H1 (cell line): ENCODE measurements around the gene ENAH. TPM values are rescaled to one million over a fixed set of nuclear protein-coding genes. Genes with fewer than 3 reads are reported as not detected.

Source experiments
- CTCF ChIA-PET: fragments of 300-600 bp; sonication (Branson Sonifier 250); formaldehyde crosslinking; loops from one replicate; lab custom pipeline; 2021; ENCODE audit not compliant: partially characterized antibody; lab: Charles Lee
- POLR2A ChIA-PET: fragments of 300-600 bp; sonication (Branson Sonifier 250); formaldehyde crosslinking; loops from one replicate; lab custom pipeline; 2021; ENCODE audit warnings: inconsistent platforms; ENCODE audit not compliant: partially characterized antibody; lab: Charles Lee
- DNase-seq, 2 experiments: peaks; one replicate each; pipeline versions ENCODE4 v3.0.0 to v3.0.0-alpha.2; 2010 to 2022; ENCODE audit warnings: low spot score in 2 of 2, low read depth in 1 of 2, mixed read lengths in 1 of 2
- FAIRE-seq: peaks from 2 replicates; lab custom pipeline; 2011; peaks lifted over from hg19 to GRCh38; lab: Jason Lieb, UNC
- H2AFZ ChIP-seq: 2 replicates; pipeline ENCODE4 v1.8.1; 2012; ENCODE audit warnings: low read length, inconsistent platforms
- H2AK5ac ChIP-seq: 2 replicates; pipeline ENCODE4 v1.6.1; 2013; ENCODE audit warnings: low read depth, low read length
- H2BK120ac ChIP-seq: replicated peaks from 2 replicates; pipeline ENCODE3; 2013; ENCODE audit warnings: low read depth, low read length, inconsistent platforms
- H2BK12ac ChIP-seq: 2 replicates; pipeline ENCODE4 v1.6.1; 2013; ENCODE audit warnings: low read depth, low read length
- H2BK15ac ChIP-seq: 2 replicates; pipeline ENCODE4 v1.6.1; 2013; ENCODE audit warnings: low read length
- H2BK20ac ChIP-seq: 2 replicates; pipeline ENCODE4 v1.6.1; 2013; ENCODE audit warnings: low read length
- H2BK5ac ChIP-seq: 2 replicates; pipeline ENCODE4 v1.6.1; 2013; ENCODE audit warnings: low read depth, low read length
- H3K14ac ChIP-seq: 2 replicates; pipeline ENCODE4 v1.6.1; 2013; ENCODE audit warnings: inconsistent platforms; ENCODE audit not compliant: insufficient read length
- H3K18ac ChIP-seq: 2 replicates; pipeline ENCODE4 v1.6.1; 2013; ENCODE audit warnings: low read length; ENCODE audit errors: extremely low read depth
- H3K23ac ChIP-seq: 2 replicates; pipeline ENCODE4 v1.6.1; 2013; ENCODE audit warnings: inconsistent platforms; ENCODE audit not compliant: insufficient read length
- H3K23me2 ChIP-seq: 2 replicates; pipeline ENCODE4 v1.6.1; 2013; ENCODE audit warnings: low read depth, low read length
- H3K27ac ChIP-seq: 2 replicates; pipeline ENCODE4 v1.6.1; 2011; ENCODE audit warnings: low read depth, low read length, inconsistent platforms
- H3K27me3 ChIP-seq, 4 experiments: replicated peaks in 1 of 4; 1 replicate in 1 of 4; 2 replicates in 3 of 4; pipeline versions ENCODE4 v1.6.1 to v1.8.1; 2011 to 2013; ENCODE audit warnings: low read length in 3 of 4, mild to moderate bottlenecking in 3 of 4, inconsistent platforms in 2 of 4, mixed read lengths in 2 of 4, moderate library complexity in 1 of 4; ENCODE audit not compliant: control insufficient read depth in 3 of 4, insufficient read depth in 3 of 4; ENCODE audit errors: extremely low read depth in 1 of 4
- H3K36me3 ChIP-seq, 4 experiments: 2 replicates each; pipeline versions ENCODE4 v1.6.1 to v1.8.1; 2011 to 2013; ENCODE audit warnings: mild to moderate bottlenecking in 4 of 4, low read length in 3 of 4, moderate library complexity in 2 of 4, control low read depth in 1 of 4, inconsistent platforms in 1 of 4; ENCODE audit not compliant: insufficient read depth in 4 of 4, control insufficient read depth in 2 of 4
- H3K4ac ChIP-seq: replicated peaks from 2 replicates; pipeline ENCODE3; 2013; ENCODE audit warnings: low read length, low read depth, mixed read lengths, inconsistent platforms; ENCODE audit not compliant: insufficient read length
- H3K4me1 ChIP-seq, 4 experiments: replicated peaks in 1 of 4; 1 replicate in 1 of 4; 2 replicates in 3 of 4; pipeline versions ENCODE4 v1.6.1 to v1.8.1; 2011 to 2013; ENCODE audit warnings: low read length in 3 of 4, inconsistent platforms in 2 of 4, mixed read lengths in 1 of 4; ENCODE audit not compliant: insufficient read depth in 4 of 4, control insufficient read depth in 3 of 4
- H3K4me2 ChIP-seq, 2 experiments: 2 replicates each; pipeline versions ENCODE4 v1.6.1 to v1.8.1; 2011 to 2013; ENCODE audit warnings: low read depth in 2 of 2, low read length in 2 of 2, control low read depth in 1 of 2, inconsistent platforms in 1 of 2, mild to moderate bottlenecking in 1 of 2; ENCODE audit not compliant: insufficient read depth in 1 of 2
- H3K4me3 ChIP-seq, 4 experiments: fragments of 200-600, 300-600 bp in 1 of 4; sonication (generic), shearing (Covaris generic), sonication (Bioruptor Twin) in 1 of 4; 2 replicates each; pipeline versions ENCODE4 v1.5.1 to v1.8.1; 2011 to 2016; ENCODE audit warnings: low read length in 4 of 4, low read depth in 3 of 4, control low read depth in 2 of 4, inconsistent platforms in 2 of 4, mild to moderate bottlenecking in 2 of 4, mixed read lengths in 1 of 4, moderate library complexity in 1 of 4; ENCODE audit not compliant: insufficient read depth in 2 of 4; ENCODE audit errors: extremely low read depth in 1 of 4
- H3K56ac ChIP-seq: replicated peaks from 2 replicates; pipeline ENCODE3; 2013; ENCODE audit warnings: low read depth, mild to moderate bottlenecking, mixed read lengths, low read length, inconsistent platforms; ENCODE audit not compliant: insufficient read length
- H3K79me1 ChIP-seq: 2 replicates; pipeline ENCODE4 v1.6.1; 2013; ENCODE audit warnings: low read depth, low read length, control low read depth
- H3K79me2 ChIP-seq, 2 experiments: 2 replicates each; pipeline versions ENCODE4 v1.6.1 to v1.8.1; 2012 to 2013; ENCODE audit warnings: low read length in 2 of 2, mild to moderate bottlenecking in 2 of 2, inconsistent platforms in 1 of 2; ENCODE audit not compliant: insufficient read depth in 2 of 2, control insufficient read depth in 1 of 2
- H3K9ac ChIP-seq, 4 experiments: replicated peaks in 1 of 4; 1 replicate in 1 of 4; 2 replicates in 3 of 4; pipeline versions ENCODE4 v1.6.1 to v1.8.1; 2011 to 2013; ENCODE audit warnings: low read depth in 3 of 4, low read length in 3 of 4, control low read depth in 2 of 4, mild to moderate bottlenecking in 2 of 4, moderate library complexity in 2 of 4, inconsistent platforms in 1 of 4; ENCODE audit errors: extremely low read depth in 1 of 4
- H3K9me3 ChIP-seq, 2 experiments: 2 replicates each; pipeline versions ENCODE4 v1.6.1 to v1.8.1; 2012 to 2013; ENCODE audit warnings: mild to moderate bottlenecking in 2 of 2, moderate library complexity in 2 of 2, control low read depth in 1 of 2, inconsistent platforms in 1 of 2, low read depth in 1 of 2, low read length in 1 of 2, mixed read lengths in 1 of 2; ENCODE audit not compliant: insufficient read depth in 2 of 2
- H4K20me1 ChIP-seq, 2 experiments: replicated peaks in 1 of 2; 2 replicates each; pipeline versions ENCODE3 to v1.8.1; 2011 to 2013; ENCODE audit warnings: inconsistent platforms in 2 of 2, low read length in 2 of 2, mild to moderate bottlenecking in 1 of 2; ENCODE audit not compliant: insufficient read depth in 2 of 2, control insufficient read depth in 1 of 2
- H4K5ac ChIP-seq: 2 replicates; pipeline ENCODE4 v1.6.1; 2013; ENCODE audit warnings: low read length, low read depth, mixed read lengths, inconsistent platforms; ENCODE audit not compliant: insufficient read length
- H4K8ac ChIP-seq: 2 replicates; pipeline ENCODE4 v1.8.0; 2013; ENCODE audit warnings: mild to moderate bottlenecking, moderate library complexity, low read length, inconsistent platforms; ENCODE audit not compliant: insufficient read depth; ENCODE audit errors: extremely low read depth
- H4K91ac ChIP-seq: replicated peaks from 2 replicates; pipeline ENCODE3; 2013; ENCODE audit warnings: low read length, mixed read lengths, inconsistent platforms; ENCODE audit not compliant: insufficient read length
- ASH2L ChIP-seq: fragments of 200-600, 300-600 bp; sonication (generic); IDR thresholded peaks from one replicate; pipeline ENCODE4 v1.7.1; 2017; ENCODE audit warnings: low read length
- CBX8 ChIP-seq: fragments of 300-800, 300-1000 bp; sonication (generic); IDR thresholded peaks from 2 replicates; pipeline ENCODE4 v1.7.1; 2016; ENCODE audit warnings: low read depth, low read length, borderline replicate concordance
- CEBPB ChIP-seq: IDR thresholded peaks from 2 replicates; pipeline ENCODE4 v1.6.1; 2012; ENCODE audit warnings: low read depth, low read length
- CHD1 ChIP-seq: IDR thresholded peaks from 2 replicates; pipeline ENCODE4 v1.6.1; 2012; ENCODE audit warnings: low read depth, low read length, improper control_type of control experiment
- EGR1 ChIP-seq: IDR thresholded peaks from 2 replicates; pipeline ENCODE4 v1.6.1; 2011; ENCODE audit warnings: low read depth, low read length, borderline replicate concordance
- GABPA ChIP-seq: IDR thresholded peaks from 2 replicates; pipeline ENCODE4 v1.6.1; 2011; ENCODE audit warnings: mild to moderate bottlenecking, low read length, moderate library complexity, borderline replicate concordance; ENCODE audit not compliant: insufficient read depth
- KDM1A ChIP-seq: fragments of 200-600, 300-600 bp; sonication (generic); IDR thresholded peaks from 2 replicates; pipeline ENCODE4 v1.7.1; 2016; ENCODE audit warnings: mild to moderate bottlenecking, low read length, borderline replicate concordance
- KDM4A ChIP-seq: IDR thresholded peaks from one replicate; pipeline ENCODE4 v1.7.1; 2012; ENCODE audit warnings: low read depth, mild to moderate bottlenecking, moderate library complexity, low read length, inconsistent platforms; ENCODE audit not compliant: severe bottlenecking
- RXRA ChIP-seq: IDR thresholded peaks from 2 replicates; pipeline ENCODE4 v1.6.1; 2011; ENCODE audit warnings: low read depth, mild to moderate bottlenecking, low read length, moderate library complexity; ENCODE audit not compliant: insufficient read depth
- SIN3A ChIP-seq, 2 experiments: IDR thresholded peaks in 1 of 2; conservative IDR thresholded peaks in 1 of 2; 2 replicates each; pipeline ENCODE4 v1.6.1; 2011 to 2012; ENCODE audit warnings: low read length in 2 of 2, improper control_type of control experiment in 1 of 2, low read depth in 1 of 2, mild to moderate bottlenecking in 1 of 2
- SIRT6 ChIP-seq: IDR thresholded peaks from one replicate; pipeline ENCODE4 v1.7.1; 2012; ENCODE audit warnings: low read length, inconsistent platforms
- TCF12 ChIP-seq: IDR thresholded peaks from 2 replicates; pipeline ENCODE4 v1.6.1; 2011; ENCODE audit warnings: low read depth, mild to moderate bottlenecking, low read length
- USF2 ChIP-seq: IDR thresholded peaks from 2 replicates; pipeline ENCODE4 v1.6.1; 2011; ENCODE audit warnings: low read length, improper control_type of control experiment
- WGBS, 2 experiments: shearing (Covaris generic) in 1 of 2; methylation state at CpG; one replicate each; pipeline versions ENCODE4 v1.1.6 to v1.1.7; 2013 to 2015; ENCODE audit warnings: low lambda C conversion rate in 2 of 2, mixed read lengths in 2 of 2, inconsistent platforms in 1 of 2, low coverage in 1 of 2, missing lambda C conversion rate in 1 of 2; ENCODE audit not compliant: insufficient replicate concordance in 2 of 2, insufficient coverage in 1 of 2, insufficient read length in 1 of 2; ENCODE audit errors: extremely low coverage in 1 of 2, missing lambda C conversion rate in 1 of 2; 5-methylcytosine and 5-hydroxymethylcytosine counted together
- polyA plus RNA-seq, 7 experiments: library from polyadenylated mRNA; depleted of rRNA in 3 of 7; stranded (reverse) in 5 of 7; unstranded in 2 of 7; fragments of >200 nt in 5 of 7; fragments of 200-250 nt in 2 of 7; gene quantifications; 1 replicate in 5 of 7; 2 replicates in 1 of 7; 4 replicates in 1 of 7; pipeline versions ENCODE4 v1.2.1 to v1.2.3, GENCODE V29; 2011 to 2013; ENCODE audit warnings: missing spikeins in 2 of 7, mixed read lengths in 2 of 7
- total RNA-seq: library from RNA; stranded (reverse); fragmentation: NEBNext Ultra II Directional; extraction: Animal tissue kit (Norgen Biotek cat#: 25700); gene quantifications from 2 replicates; pipeline ENCODE4 v1.2.1, GENCODE V29; 2021

The ENAH gene
- total and polyA plus RNA-seq, 2 of the 8 experiments (the other 6 are each of a cell fraction or from before 2014, with no cell fraction given): 39.1 to 335 TPM

GRCh38 chr1:225514671-225515081 is 138.2 kb downstream of the ENAH start:
- 88% methylated on average over 1 of the region's 3 CpGs; no CpG with 5 or more reads in 1 of the 2 experiments for WGBS, 2 experiments
- no peak overlapping the region for H3K4ac ChIP-seq
- H3K27me3 ChIP-seq: no peaks in the 10 kb centered on the region
- H3K4me3 ChIP-seq: no peak overlapping the region
- H4K91ac ChIP-seq: no peak overlapping the region
- H2AK5ac ChIP-seq: no peak overlapping the region
- no peak for DNase-seq
- H2BK15ac ChIP-seq: no peak overlapping the region
- no peaks in the 10 kb centered on the region for H3K23me2 ChIP-seq
- peaks cover 4 to 26% of the 10 kb centered on the region in 2 experiments for H3K79me2 ChIP-seq
- no peak overlapping the region for H2BK120ac ChIP-seq
- no peak overlapping the region for H2BK5ac ChIP-seq
- H4K5ac ChIP-seq: no peak overlapping the region
- no peak overlapping the region for H2AFZ ChIP-seq
- no peak overlapping the region for H3K4me2 ChIP-seq
- H2BK20ac ChIP-seq: no peak overlapping the region
- H2BK12ac ChIP-seq: no peak overlapping the region
- FAIRE-seq: no peak
- ChIA-PET CTCF (interaction anchor here (1.3 to 2.5 kb wide), 3 partner anchors 12 to 257 kb away, joined by 4 to 10 read pairs (median 4); no protein-coding TSS in a partner anchor), POLR2A (interaction anchor here (0.6 to 1.3 kb wide), 3 partner anchors 26 to 138 kb away, joined by 3 to 5 read pairs (median 4); partner anchors contain the start of gene ENAH)
- H3K9me3 ChIP-seq: no peaks in the 10 kb centered on the region
- peaks cover 2 to 49% (median 12%) of the 10 kb centered on the region in 4 experiments; a peak in 7 of 8 replicates for H3K36me3 ChIP-seq
- no peak overlapping the region for H3K18ac ChIP-seq
- no peak overlapping the region for H4K8ac ChIP-seq
- H3K4me1 ChIP-seq: peaks cover 2 to 14% (median 8%) of the 10 kb centered on the region in 4 experiments; a peak in 3 of 7 replicates
- H3K56ac ChIP-seq: no peak overlapping the region
- H3K9ac ChIP-seq: no peak overlapping the region
- H3K27ac ChIP-seq: no peak overlapping the region
- no peak overlapping the region for H3K14ac ChIP-seq
- no peaks in the 10 kb centered on the region; the same call in 1 of the 2 replicates for H3K79me1 ChIP-seq
- H4K20me1 ChIP-seq: peaks cover 4 to 7% of the 10 kb centered on the region in 2 experiments
- H3K23ac ChIP-seq: no peak overlapping the region
- TF ChIP-seq CBX8 (no peak), KDM1A (no peak), CHD1 (no peak), CEBPB (no peak), EGR1 (no peak), TCF12 (no peak), SIRT6 (no peak), GABPA (no peak), RXRA (no peak), ASH2L (no peak), USF2 (no peak), SIN3A (conservative IDR thresholded peaks at IDR 0.05 in 1 of 2, IDR thresholded peaks at IDR 0.05 in 1 of 2; ENCODE audit: low read depth in 1 of 2, low read length in 2 of 2) (no peak), KDM4A (no peak)
